NCI-H748 treated with DMSO at 0.1 percent for 48 hours (cell line): ENCODE data around the gene PGA4.
"Not testable (repeated sequence)": the region's sequence is repeated elsewhere in the genome, so short reads cannot be mapped to it uniquely, and the experiment has no call there.

Experiments used
- DNase-seq: peaks from one replicate; lab custom pipeline; 2025; lab: John Stamatoyannopoulos, UW

The PGA4 gene

DNA sequence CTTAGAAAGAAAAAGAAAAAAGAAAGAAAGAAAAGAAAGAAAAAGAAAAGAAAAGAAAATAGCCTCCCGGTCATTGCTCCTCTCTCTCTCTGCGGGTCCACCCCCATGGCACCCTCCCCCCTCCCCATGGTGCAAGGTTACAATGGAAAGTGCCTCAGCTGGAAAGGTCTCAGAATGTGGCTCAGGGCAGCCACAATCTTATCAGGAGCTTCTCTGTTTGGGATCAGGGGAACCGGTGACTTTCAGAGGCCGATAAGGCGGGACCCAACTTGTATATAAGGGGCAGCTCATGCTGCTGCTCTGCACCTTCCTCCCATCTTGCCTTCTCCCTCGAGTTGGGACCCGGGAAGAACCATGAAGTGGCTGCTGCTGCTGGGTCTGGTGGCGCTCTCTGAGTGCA lies at the start of gene PGA4:
Gene PGA4, plus strand, starts transcription at position 301 of the 400 bp plus-strand sequence. Its CDS starts 54 bp downstream, at position 355.
- DNase-seq, result not testable (repeated sequence)

DNA sequence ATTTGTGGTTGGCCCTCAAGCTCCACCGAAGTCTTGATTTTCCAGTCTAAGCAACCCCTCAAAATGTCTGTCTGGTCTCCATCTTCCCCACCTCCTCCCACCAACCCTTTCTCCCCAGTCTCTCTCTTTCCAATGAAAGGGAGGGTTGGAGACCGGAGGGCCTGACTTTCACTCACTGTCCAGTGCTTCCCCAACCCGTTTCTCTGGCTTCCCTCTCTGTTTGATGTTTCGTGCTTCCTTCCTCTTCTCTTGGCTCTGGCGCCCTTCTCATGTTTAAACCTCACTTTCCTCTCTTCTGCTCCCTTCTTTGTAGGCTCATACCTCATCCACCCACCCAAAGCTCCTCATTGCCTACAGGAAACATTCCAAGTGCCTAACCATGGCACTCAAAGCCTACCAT lies 49.8 kb upstream of the PGA4 start:
- no peak for DNase-seq

DNA sequence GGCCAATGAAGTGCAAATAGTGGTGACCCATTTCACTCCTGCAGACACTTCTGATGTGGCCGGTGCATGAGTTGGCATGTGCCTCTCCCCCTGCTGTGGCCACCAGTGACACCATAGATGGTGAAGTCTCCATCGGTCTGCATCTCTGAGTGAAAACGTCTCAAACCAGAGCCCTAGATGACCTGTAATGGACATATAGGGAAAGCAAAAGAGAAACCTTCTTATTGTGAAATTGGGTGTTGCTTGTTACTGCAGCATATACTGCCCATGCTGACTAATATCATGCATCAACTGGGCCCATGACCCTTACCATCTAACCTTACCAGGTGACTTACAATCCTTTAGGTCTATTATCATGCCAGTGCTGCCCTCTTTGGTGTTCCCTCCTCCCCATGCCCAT lies 49.3 kb upstream of the PGA4 start:
- no peak for DNase-seq

DNA sequence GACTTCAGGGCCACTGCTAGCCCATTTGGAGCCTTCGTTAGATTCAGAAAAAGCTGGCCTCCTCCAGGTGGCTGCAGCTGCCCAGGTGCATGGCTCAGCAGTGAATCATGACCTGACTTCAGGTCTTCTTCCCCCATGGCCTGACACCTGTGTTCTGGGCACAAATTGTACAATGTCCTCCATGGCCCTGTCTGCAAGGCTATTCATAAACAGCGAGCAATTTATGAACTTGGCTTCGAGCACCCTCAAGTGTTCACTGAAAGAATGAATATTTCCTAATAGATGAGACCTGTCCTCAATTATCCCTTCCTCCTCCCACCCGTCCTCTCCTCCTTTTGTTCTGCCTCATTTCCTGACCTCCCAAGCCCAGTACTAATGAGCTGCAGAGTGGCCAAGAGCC lies 48.7 kb upstream of the PGA4 start:
- peak; percentile 8 for DNase-seq

DNA sequence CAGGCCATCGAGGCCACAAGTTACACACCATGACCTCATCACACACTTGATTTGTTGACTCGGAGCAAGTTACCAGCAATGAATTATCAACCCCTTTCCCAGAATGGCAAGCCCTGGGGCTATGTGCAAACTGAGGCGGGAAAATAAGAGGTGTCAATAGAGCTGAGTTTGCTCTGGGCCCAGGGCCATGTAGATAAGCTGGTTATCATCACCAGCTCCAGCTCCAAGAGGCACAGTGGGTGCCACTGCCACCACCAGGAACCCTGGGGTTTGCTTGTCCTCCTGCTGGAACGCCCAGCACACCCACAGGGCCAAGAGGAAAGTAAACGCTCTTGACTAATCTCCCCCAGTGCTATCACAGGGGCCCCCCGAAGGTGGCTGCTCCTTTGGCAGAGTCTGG lies 47.9 kb upstream of the PGA4 start:
- DNase-seq, result no peak

DNA sequence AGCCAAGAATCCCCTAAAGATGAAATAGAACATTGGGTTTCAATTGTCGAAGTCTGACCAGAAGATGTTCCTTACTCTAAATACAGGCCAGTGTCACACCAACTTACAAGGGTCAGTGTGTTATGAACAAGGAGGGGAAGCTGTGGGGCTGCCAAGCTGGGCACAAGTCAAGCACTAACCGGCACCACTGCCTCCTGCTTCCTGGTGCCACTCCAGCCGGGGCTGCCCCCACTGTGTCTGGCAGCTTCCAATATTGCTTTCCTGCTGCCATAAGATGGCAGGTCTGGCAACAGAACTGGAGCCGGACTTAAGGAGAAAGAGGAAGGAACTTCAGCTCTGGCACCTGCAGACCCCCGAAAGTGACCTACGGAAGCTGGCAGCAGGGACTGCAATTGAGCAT lies 47.2 kb upstream of the PGA4 start:
- no peak for DNase-seq

DNA sequence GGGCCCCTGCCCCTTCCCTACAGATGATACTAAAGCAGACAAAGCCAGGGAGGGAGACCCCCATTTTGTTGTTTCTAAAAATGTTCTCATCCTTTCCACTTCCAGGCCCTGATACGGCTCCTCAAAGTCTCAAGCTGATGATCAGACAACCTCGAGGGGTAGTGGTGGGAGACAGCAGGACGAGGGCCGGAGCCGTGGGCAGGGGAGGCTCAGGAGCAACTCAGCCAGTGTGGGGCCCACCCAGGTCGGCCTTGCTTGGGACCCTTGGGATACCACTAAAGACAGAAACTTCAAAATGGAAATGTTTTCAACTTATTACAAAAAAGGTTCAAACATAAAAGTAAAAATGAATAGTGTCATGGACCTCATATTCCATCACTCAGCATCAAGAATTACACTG lies 45.7 kb upstream of the PGA4 start:
- DNase-seq, result no peak

DNA sequence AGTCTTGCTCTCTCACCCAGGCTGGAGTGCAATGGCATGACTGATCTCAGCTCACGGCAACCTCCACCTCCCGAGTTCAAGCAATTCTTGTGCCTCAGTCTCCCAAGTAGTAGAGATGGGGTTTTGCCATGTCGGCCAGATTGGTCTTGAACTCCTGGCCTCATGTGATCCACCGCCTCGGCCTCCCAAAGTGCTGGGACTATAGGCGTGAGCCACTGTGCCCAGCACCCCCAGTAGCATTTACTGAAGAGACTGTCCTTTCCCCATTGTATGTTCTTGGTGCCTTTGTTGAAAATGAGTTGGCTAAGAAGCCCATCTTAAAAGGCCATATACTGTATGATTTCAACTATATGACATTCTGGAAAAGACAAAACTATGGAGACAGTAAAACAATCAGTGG lies 41.9 kb upstream of the PGA4 start:
- DNase-seq, result not testable (repeated sequence)

DNA sequence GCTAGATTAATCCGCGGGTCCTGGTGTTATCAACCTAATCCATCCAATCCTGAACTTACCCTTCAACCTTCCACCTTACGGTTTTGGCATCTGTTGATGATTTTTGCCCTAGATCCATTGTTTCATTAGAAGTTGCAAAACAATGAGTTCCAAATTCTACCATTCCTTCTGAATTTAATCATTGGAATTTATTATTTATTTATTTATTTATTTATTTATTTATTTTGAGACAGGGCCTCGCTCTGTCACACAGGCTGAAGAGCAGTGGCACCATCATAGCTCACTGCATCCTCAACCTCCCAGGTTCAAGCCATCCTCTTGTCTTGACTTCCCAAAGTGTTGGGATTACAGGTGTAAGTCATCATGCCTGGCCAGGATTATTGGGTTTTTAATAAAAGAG lies 40.7 kb upstream of the PGA4 start:
- DNase-seq, result no peak

DNA sequence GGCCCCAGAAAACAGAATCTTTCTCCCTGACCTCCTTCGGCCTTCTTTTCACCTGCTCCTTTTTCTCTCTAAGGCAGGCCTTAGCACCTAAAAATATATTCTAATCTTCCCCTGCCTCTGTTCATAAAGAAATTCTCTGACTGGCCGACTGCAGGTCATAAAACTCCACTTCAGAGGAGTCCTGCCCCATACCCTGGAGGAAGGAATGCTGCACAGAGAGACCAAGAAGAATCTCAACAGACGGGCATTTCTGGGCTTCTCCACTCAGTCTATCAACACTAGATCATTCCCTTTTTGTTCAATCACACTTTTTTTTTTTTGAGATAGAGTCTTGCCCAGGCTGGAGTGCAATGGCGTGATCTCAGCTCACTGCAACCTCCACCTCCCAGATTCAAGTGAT lies 38.5 kb upstream of the PGA4 start:
- no peak for DNase-seq

DNA sequence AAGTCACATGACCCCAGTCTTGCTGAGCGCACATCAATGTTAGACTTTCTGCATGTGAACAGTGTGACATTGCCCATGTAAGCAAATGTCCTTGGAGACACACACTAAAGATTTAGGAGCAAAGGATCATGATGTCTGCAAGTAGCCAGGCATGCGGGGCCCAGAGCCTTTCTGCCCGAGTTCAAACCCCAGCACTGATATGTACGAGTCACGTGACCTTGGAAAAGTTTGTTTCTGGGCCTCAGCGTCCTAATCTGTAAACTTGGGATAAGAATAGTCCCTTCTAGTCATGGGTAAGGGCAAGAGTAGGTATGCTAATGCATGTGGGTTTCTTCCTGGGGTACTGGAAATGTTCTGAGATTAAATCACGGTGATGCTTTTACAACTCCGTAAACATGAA lies 35.6 kb upstream of the PGA4 start:
- DNase-seq, result no peak

DNA sequence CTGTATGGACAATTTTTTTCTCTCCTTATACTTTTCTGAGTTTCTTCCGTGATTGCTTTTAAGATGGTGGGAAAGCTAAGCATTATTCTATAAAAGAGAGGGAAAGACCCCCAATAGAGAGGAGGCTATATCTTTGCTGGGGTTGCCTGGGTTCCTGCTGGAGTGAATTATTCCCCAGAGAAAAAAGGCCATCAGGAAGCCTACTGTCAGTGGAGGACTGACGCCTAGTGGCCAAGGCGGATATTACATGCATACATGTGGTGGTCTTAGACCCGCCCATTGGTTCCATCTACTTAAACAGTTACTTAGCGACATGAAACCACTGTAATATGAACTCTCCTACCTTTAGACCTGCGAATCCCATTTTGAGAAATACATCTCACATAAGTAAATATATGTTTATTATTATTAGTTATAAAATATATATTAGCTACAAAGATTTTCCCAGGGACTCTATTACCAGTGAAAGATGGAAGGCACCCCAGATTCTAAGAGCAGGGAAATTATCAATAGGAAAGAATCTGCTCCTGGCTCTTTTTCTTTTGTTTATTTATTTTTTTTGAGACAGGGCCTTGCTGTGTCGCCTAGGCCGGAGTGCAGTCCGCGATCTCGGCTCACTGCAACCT lies 34.5 kb upstream of the PGA4 start:
- DNase-seq, result peak; percentile 77

DNA sequence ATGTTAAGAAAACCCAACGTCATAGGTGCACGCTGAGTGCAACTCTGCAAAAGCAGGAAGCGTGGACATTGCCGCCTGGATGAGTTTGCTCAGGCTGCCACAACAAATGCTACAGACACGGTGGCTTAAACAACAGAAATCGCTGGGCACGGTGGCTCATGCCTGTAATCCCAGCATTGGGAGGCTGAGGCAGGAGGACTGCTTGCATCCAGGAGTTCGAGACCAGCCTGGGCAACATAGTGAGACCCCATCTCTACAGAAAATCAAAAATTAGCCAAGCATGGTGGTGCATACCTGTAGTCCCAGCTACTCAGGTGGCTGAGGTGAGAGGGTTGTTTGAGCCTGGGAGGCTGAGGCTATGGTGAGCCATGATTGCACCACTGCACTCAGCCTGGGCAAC lies 32.2 kb upstream of the PGA4 start:
- DNase-seq, result no peak

DNA sequence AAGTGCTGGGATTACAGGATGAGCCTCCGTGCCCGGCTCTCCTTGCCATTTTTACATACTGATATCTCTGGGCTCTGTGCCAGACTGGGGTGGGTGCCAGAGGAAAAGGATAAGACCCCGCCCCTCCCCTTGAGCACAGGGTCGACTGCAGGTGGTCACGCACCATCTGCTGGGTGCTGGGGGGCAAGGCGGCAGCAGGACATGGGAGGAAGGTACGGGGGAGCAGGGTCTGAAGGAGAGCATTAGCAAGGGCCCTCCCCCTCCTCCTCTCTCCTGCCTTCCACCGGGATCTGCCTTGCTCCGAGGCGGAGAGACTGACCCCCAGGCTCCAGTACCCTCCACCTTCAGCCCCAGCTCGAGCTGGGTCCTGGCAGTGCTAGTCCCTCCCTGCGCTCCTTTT lies 28.6 kb upstream of the PGA4 start:
- no peak for DNase-seq

DNA sequence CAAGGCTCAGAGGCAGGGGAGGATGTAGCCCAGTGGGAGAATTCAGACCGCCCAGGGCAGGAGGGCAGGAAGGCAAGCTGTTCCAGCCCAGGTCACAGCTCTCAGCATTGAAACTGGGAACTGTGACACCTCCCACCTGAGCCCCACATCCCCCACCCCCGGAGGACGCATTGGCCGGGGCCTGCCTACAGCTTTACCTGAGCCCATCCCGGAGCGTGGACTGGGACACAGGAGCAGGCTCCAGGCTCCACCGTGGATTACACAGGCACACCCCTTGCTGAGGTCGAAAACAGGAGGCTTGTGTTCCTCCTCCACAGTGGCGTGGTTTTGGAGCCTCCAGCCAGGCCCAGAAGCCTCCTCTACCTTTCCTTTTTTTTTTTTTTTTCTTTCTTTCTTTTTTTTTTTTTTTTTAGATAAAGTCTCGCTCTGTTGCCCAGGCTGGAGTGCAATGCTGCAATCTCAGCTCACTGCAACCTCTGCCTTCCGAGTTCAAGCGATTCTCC lies 27.9 kb upstream of the PGA4 start:
- no peak for DNase-seq

DNA sequence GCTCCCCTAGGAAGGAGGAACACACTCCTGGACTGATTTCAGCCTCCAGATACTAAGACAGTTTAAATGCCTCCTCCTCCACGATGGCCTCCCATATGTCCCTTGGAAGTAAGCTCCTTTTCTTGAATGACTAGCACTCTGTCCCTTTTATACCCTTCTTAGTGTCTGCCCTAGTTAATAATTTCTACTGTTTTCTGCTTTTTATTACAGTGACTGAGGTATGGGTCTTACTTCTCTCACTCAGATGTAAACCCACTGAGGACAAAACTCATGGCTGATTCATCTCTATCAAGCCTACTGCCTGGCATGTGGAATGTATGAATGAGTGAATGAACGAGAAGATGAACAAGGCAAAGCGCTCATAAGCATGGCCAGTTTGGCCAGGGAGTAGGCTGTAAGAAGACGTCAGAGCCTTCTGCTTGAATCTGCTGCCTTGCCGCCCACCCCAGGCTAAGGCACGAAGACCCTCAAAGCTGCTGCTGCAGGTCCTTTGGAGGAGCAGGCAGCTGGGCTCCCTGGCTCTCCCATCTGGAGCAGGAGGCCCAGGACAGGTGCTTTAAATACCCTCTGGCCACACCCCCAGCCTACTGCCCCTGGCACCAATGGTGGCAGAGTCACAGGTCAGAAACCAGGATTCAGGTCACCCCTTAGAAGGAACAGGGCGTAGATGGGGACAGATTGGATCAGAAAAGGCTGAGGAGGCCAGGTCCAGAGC lies 27.0 kb upstream of the PGA4 start:
- DNase-seq, result no peak

DNA sequence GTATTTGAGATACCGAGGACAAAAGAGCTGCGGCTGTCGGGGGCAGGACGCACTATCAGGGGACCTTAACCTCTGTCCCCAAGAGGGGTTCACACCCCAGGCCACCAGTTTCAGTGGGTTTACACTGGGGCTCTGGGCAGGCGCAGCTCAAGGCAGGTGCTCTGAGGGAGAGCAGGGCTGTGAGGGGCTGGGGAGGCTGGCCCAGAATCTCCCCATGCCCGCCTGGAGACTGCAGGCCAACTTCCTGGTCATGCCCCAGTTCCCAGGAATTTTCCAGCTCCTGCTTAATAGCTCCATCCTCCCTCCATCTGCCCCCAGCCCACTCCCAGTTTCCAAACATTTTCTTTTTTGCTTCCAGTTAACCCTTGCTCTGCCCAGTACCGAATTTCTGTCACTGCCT lies 26.4 kb upstream of the PGA4 start:
- no peak for DNase-seq

DNA sequence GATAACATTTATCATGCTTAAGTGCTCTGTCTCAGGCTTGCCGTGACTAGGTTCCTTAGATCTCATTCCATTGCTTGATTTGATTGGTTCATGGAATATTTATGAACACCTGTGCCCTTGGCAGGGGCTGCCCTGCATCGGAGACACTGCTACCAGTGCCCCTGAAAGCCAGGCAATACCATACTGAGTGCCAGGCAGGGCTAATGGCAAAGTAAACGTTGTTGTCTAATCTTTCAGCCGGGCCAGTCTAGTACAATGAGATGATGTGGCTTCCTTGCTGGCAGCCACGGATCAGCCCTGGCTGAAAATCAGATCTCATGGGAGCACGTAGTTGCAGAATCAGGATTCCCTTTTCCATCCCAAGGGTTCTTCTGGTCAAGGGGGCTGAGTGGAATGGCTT lies 23.8 kb upstream of the PGA4 start:
- DNase-seq, result no peak

DNA sequence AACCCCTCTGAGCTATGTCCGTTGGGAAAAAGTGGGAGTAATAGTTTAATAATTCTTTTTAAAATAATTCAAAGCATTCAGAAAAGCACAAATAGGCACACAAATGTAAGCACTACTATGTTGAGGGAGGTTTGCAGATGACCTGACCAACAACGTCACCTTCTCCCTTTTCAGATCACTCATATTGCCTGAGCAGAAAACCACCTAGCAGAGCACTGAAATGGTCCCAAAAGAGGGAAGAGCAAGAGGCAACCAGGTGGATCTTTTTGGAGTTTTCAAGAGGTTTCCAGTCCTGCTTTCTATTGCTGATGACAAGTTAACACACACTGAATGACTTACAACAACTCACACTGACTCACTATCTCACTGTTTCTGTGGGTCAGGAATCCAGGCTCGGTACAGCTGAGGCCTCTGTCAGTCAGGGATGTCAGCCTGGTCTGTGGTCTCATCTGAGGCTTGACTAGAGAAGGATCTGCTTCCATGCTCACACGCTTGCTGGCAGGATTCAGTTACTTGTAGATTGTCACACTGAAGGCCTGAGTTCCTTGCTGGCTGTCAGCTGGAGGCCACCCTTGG lies 23.1 kb upstream of the PGA4 start:
- DNase-seq, result no peak

DNA sequence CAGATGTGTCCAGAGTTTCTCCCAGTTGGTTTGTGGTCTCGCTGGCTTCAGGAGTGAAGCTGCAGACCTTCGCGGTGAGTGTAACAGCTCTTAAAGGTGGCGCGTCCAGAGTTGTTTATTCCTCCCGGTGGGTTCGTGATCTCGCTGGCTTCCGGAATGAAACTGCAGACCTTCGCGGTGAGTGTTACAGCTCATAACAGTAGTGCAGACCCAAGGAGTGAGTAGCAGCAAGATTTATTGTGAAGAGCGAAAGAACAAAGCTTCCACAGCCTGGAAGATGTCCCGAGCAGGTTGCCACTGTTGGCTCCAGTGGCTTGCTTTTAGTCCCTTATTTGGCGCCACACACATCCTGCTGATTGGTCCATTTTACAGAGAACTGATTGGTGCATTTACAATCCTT lies 20.7 kb upstream of the PGA4 start:
- DNase-seq, result no peak

DNA sequence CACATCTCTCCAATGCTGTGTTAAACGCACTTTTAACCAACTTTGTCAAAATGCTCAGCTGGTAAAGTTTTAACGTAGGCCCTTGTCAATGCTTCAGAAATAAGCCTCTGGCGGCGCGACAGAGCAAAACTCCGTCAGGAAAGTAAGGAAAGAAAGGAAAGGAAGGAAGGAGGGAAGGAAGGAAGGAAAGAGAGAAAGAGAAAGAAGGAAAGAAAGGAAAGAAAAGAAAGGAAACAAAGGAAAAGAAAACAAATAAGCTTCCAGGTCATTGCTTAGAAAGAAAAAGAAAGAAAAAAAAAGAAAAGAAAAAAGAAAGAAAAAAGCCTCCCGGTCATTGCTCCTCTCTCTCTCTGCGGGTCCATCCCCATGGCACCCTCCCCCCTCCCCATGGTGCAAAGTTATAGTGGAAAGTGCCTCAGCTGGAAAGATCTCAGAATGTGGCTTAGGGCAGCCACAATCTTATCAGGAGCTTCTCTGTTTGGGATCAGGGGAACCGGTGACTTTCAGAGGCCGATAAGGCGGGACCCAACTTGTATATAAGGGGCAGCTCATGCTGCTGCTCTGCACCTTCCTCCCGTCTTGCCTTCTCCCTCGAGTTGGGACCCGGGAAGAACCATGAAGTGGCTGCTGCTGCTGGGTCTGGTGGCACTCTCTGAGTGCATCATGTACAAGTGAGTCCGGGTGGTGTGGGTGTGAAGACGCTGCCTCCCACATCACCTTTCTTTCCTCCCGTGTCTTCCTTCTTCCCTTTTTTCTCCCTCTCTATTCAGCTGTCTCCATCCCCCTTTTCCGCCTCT lies 19.0 kb upstream of the PGA4 start, which contains the start of gene PGA3:
Gene PGA3, plus strand, starts transcription at position 566 of the 797 bp plus-strand sequence. Its CDS starts 50 bp downstream, at position 616.
- DNase-seq, result not testable (repeated sequence)

DNA sequence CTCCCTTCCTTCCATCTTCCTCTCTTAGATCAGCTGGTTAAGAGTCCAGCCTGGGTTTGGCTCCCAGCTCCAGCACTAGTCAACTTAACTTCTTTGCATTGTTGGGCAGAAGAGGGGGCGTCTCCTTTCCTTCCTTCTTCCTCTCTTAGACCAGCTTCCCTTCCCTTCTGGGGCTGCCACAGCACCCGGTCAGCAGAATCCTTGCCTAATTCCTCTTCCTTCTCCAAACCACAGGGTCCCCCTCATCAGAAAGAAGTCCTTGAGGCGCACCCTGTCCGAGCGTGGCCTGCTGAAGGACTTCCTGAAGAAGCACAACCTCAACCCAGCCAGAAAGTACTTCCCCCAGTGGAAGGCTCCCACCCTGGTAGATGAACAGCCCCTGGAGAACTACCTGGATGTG lies 18.3 kb upstream of the PGA4 start:
- DNase-seq, result not testable (repeated sequence)
